PFSK-1 (cell line): ENCODE results near the gene P4HTM.

ENCODE experiments used
- FOXP2 ChIP-seq: optimal IDR thresholded peaks from 2 replicates; pipeline ENCODE3; 2011; ENCODE audit warnings: borderline replicate concordance, control low read depth, inconsistent platforms; ENCODE audit not compliant: insufficient read depth; ENCODE audit errors: extremely low read length, extremely low read depth
- POLR2AphosphoS5 ChIP-seq: IDR thresholded peaks from 2 replicates; pipeline ENCODE4 v1.6.1; 2012; ENCODE audit warnings: low read depth, mild to moderate bottlenecking, control low read depth, low read length, moderate library complexity
- REST ChIP-seq, 2 experiments: IDR thresholded peaks; 2 replicates each; pipeline versions ENCODE4 v1.6.1 to v1.8.0; 2011 to 2012; ENCODE audit warnings: low read depth in 2 of 2, low read length in 2 of 2, control low read depth in 1 of 2, inconsistent platforms in 1 of 2, mild to moderate bottlenecking in 1 of 2, moderate library complexity in 1 of 2; ENCODE audit not compliant: insufficient read depth in 1 of 2
- SIN3A ChIP-seq: IDR thresholded peaks from 2 replicates; pipeline ENCODE4 v1.6.1; 2012; ENCODE audit warnings: mild to moderate bottlenecking, low read length, moderate library complexity, borderline replicate concordance; ENCODE audit not compliant: insufficient read depth
- TAF1 ChIP-seq: IDR thresholded peaks from 2 replicates; pipeline ENCODE4 v1.6.1; 2012; ENCODE audit warnings: low read length, control low read depth, borderline replicate concordance; ENCODE audit not compliant: insufficient read depth

The P4HTM gene

DNA sequence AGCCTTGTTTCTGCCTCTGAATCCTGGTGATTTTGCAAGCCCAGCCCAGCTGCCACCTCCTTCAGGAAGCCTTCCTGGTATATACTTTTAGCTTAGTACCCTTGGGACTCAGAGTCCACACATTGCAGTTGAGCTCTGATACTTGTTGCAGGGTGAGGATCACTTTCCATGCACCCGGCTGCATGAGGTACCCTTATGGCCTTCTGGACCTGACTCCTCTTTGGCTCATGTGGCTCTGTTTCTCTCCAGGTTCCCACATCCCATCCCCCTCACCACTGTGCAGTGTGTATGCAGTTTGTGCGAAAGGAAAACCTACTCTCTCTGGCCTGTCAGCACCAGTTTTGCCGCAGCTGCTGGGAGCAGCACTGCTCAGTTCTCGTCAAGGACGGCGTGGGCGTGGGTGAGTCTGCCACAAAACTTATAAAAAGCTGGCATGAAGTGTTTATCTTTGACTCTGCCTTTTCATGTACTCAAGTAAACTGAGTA is 23.1 kb upstream of the P4HTM start:
- TF ChIP-seq POLR2AphosphoS5 (no peak), REST (IDR thresholded peaks at IDR 0.05; ENCODE audit: insufficient read depth in 1 of 2, low read depth in 2 of 2, low read length in 2 of 2) (no peak), SIN3A (no peak), TAF1 (no peak), FOXP2 (no peak)

GRCh38 chr3:48970586-48970985 is 19.5 kb upstream of the P4HTM start:
- TF ChIP-seq POLR2AphosphoS5, result no peak
- no peak for TF ChIP-seq REST (IDR thresholded peaks at IDR 0.05; ENCODE audit: insufficient read depth in 1 of 2, low read depth in 2 of 2, low read length in 2 of 2)
- TF ChIP-seq SIN3A, result no peak
- TF ChIP-seq TAF1, result no peak
- no peak for TF ChIP-seq FOXP2

- TF ChIP-seq FOXP2 (no peak), POLR2AphosphoS5 (no peak), REST (IDR thresholded peaks at IDR 0.05; ENCODE audit: insufficient read depth in 1 of 2, low read depth in 2 of 2, low read length in 2 of 2) (no peak), SIN3A (no peak), TAF1 (no peak)
These were observed 15.8 kb upstream of the P4HTM start for GRCh38 chr3:48974076-48974864.

DNA sequence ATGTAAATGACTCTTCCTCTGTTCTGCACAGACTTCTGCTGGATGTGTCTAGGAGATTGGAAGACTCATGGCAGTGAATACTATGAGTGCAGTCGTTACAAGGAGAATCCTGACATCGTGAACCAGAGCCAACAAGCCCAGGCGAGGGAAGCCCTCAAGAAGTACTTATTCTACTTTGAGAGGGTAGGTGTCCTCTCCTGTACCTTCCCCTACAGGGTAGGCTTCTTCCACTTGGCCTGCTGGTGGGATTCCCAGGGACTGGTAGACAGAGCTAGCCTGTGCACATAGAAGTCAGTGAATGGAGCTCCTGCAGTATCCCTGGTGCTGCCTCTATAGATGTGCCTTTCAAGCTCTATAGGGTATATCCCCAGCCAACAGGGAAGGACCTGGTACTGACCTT is 10.6 kb upstream of the P4HTM start:
- no peak for TF ChIP-seq FOXP2
- TF ChIP-seq REST (IDR thresholded peaks at IDR 0.05; ENCODE audit: insufficient read depth in 1 of 2, low read depth in 2 of 2, low read length in 2 of 2), result no peak
- no peak for TF ChIP-seq TAF1
- no peak for TF ChIP-seq SIN3A
- TF ChIP-seq POLR2AphosphoS5, result no peak
